ENCODE data around the gene ROM1. TPM values are rescaled to one million over a fixed set of nuclear protein-coding genes. Genes with fewer than 3 reads are reported as not detected.

Gene ROM1
- total RNA-seq, 2 donors from 2014 or later, result 1.8 to 4.0 TPM

- Histone ChIP-seq H3K36me3 (replicated peaks in 1 of 2; ENCODE audit: insufficient read depth in 1 of 2, low read depth in 2 of 2) (peaks cover 7 to 21% of the 10 kb centered on the region in 2 donors), H3K4me1 (peaks cover 27% of the 10 kb centered on the region), H3K27me3 (no peaks in the 10 kb centered on the region), H3K9me3 (no peaks in the 10 kb centered on the region), H3K27ac (no peak overlapping the region), H3K4me3 (no peak overlapping the region)
- DNase-seq, result peak; percentile 74 to 86 (median 82)
- 59 to 65% methylated on average over 13 of the region's 13 CpGs for WGBS, 2 donors
- no peak for ATAC-seq
- TF ChIP-seq POLR2A (IDR thresholded peaks at IDR 0.05), result no peak
- TF ChIP-seq CTCF (IDR thresholded peaks at IDR 0.05), result peak in 6 of 7 experiments; percentile 33 to 62 (median 55)
- intact Hi-C loops (cut with DNase I), result no loop called here
Measured at GRCh38 chr11:62593434-62594044, 19.5 kb upstream of the ROM1 start.

GRCh38 chr11:62595124-62595523 is 17.9 kb upstream of the ROM1 start:
- Histone ChIP-seq H3K9me3 (no peaks in the 10 kb centered on the region), H3K36me3 (replicated peaks in 1 of 2; ENCODE audit: insufficient read depth in 1 of 2, low read depth in 2 of 2) (peaks cover 7 to 21% of the 10 kb centered on the region in 2 donors), H3K27ac (no peak overlapping the region), H3K27me3 (no peaks in the 10 kb centered on the region), H3K4me3 (no peak overlapping the region), H3K4me1 (peaks cover 35% of the 10 kb centered on the region)
- ATAC-seq (no peak), DNase-seq (no peak)
- TF ChIP-seq CTCF (IDR thresholded peaks at IDR 0.05), result no peak
- TF ChIP-seq POLR2A (IDR thresholded peaks at IDR 0.05), result no peak
- WGBS, 2 donors, result 78 to 86% methylated on average over 8 of the region's 8 CpGs
- intact Hi-C loops (cut with DNase I), result no loop called here

GRCh38 chr11:62599069-62599696 is 13.9 kb upstream of the ROM1 start:
- H3K4me3 ChIP-seq, result no peak overlapping the region
- DNase-seq (peak; percentile 70 to 93 (median 79)), ATAC-seq (peak; percentile 7)
- TF ChIP-seq CTCF (IDR thresholded peaks at IDR 0.05) (no peak), POLR2A (IDR thresholded peaks at IDR 0.05) (no peak)
- peak overlapping the region in 2 of 4 donors; percentile 28 to 44 for H3K27ac ChIP-seq
- H3K4me1 ChIP-seq, result peaks cover 34% of the 10 kb centered on the region
- H3K27me3 ChIP-seq, result no peaks in the 10 kb centered on the region
- H3K9me3 ChIP-seq, result no peaks in the 10 kb centered on the region
- H3K36me3 ChIP-seq (replicated peaks in 1 of 2; ENCODE audit: insufficient read depth in 1 of 2, low read depth in 2 of 2), result peaks cover 7 to 21% of the 10 kb centered on the region in 2 donors
- WGBS, 2 donors, result 39 to 57% methylated on average over 6 to 7 of the region's 7 CpGs
- intact Hi-C loops (cut with DNase I), result no loop called here

GRCh38 chr11:62599901-62600300 is 13.2 kb upstream of the ROM1 start:
- Histone ChIP-seq H3K4me1 (peaks cover 34% of the 10 kb centered on the region), H3K9me3 (no peaks in the 10 kb centered on the region), H3K27ac (peak overlapping the region in 2 of 4 donors; percentile 28 to 44), H3K4me3 (no peak overlapping the region), H3K36me3 (replicated peaks in 1 of 2; ENCODE audit: insufficient read depth in 1 of 2, low read depth in 2 of 2) (peaks cover 7 to 17% of the 10 kb centered on the region in 2 donors), H3K27me3 (no peaks in the 10 kb centered on the region)
- intact Hi-C loops (cut with DNase I), result no loop called here
- no peak for DNase-seq
- ATAC-seq, result no peak
- TF ChIP-seq POLR2A (IDR thresholded peaks at IDR 0.05) (no peak), CTCF (IDR thresholded peaks at IDR 0.05) (no peak)
- 58 to 78% methylated on average over 5 of the region's 5 CpGs for WGBS, 2 donors

Measured in body of pancreas (tissue), 4 donors.